NB4 (cell line): ENCODE measurements around the gene ZNRF3.

Experiments used
- DNase-seq: peaks from one replicate; pipeline ENCODE4 v3.0.0; 2010; ENCODE audit warnings: low read depth
- H3K4me3 ChIP-seq: one replicate; pipeline ENCODE4 v1.5.1; 2011; ENCODE audit warnings: mild to moderate bottlenecking, low read depth, low read length, moderate library complexity
- CTCF ChIP-seq: IDR thresholded peaks from one replicate; pipeline ENCODE4 v1.5.1; 2012; ENCODE audit warnings: low read depth, low read length
- MAX ChIP-seq: IDR thresholded peaks from 2 replicates; pipeline ENCODE4 v1.6.1; 2011; ENCODE audit warnings: low read depth, low read length
- MYC ChIP-seq: IDR thresholded peaks from 2 replicates; pipeline ENCODE4 v1.6.1; 2011; ENCODE audit warnings: low read depth, low read length
- POLR2A ChIP-seq: IDR thresholded peaks from 2 replicates; pipeline ENCODE4 v1.6.1; 2011; ENCODE audit warnings: mild to moderate bottlenecking; ENCODE audit not compliant: insufficient read length; ENCODE audit errors: extremely low read depth

Gene ZNRF3

GRCh38 chr22:28889478-28890024, 6.2 kb downstream of the ZNRF3 start:
- no peak overlapping the region for H3K4me3 ChIP-seq
- no peak for TF ChIP-seq CTCF
- no peak for TF ChIP-seq MYC
- TF ChIP-seq MAX: no peak
- no peak for TF ChIP-seq POLR2A
- no peak for DNase-seq

- TF ChIP-seq MYC (no peak), MAX (no peak), POLR2A (no peak), CTCF (no peak)
- no peak overlapping the region for H3K4me3 ChIP-seq
- no peak for DNase-seq
Measured at GRCh38 chr22:28891156-28891733, 7.9 kb downstream of the ZNRF3 start.

GRCh38 chr22:28892175-28892731, 8.9 kb downstream of the ZNRF3 start:
- no peak for TF ChIP-seq MYC
- no peak overlapping the region for H3K4me3 ChIP-seq
- DNase-seq: peak; percentile 38

- peak; percentile 69 for DNase-seq
- no peak for TF ChIP-seq CTCF
- TF ChIP-seq MAX: no peak
- no peak for TF ChIP-seq POLR2A
- TF ChIP-seq MYC: no peak
- H3K4me3 ChIP-seq: no peak overlapping the region
Measured at GRCh38 chr22:28893810-28894209, 10.4 kb downstream of the ZNRF3 start.

- peak; percentile 40; the same call in 1 of the 2 replicates for TF ChIP-seq MAX
- no peak for TF ChIP-seq POLR2A
- TF ChIP-seq MYC: no peak
- peak; percentile 86 for DNase-seq
- peak overlapping the region; percentile 23 for H3K4me3 ChIP-seq
Measured at GRCh38 chr22:28894334-28894733, 11.0 kb downstream of the ZNRF3 start.

GRCh38 chr22:28894807-28895206, 11.4 kb downstream of the ZNRF3 start:
- no peak overlapping the region for H3K4me3 ChIP-seq
- DNase-seq: no peak
- TF ChIP-seq MAX (no peak), MYC (no peak), CTCF (no peak), POLR2A (no peak)
